Measurements from ENCODE around the gene ANGPT4.
"Not testable (repeated sequence)": the region's sequence is repeated elsewhere in the genome, so short reads cannot be mapped to it uniquely, and the experiment has no call there.

The ANGPT4 gene

GRCh38 chr20:904039-904545 lies 12.0 kb downstream of the ANGPT4 start:
- DNase-seq: no peak

- DNase-seq: not testable (repeated sequence)
Measured at GRCh38 chr20:897436-897835, 18.7 kb downstream of the ANGPT4 start.

DNA sequence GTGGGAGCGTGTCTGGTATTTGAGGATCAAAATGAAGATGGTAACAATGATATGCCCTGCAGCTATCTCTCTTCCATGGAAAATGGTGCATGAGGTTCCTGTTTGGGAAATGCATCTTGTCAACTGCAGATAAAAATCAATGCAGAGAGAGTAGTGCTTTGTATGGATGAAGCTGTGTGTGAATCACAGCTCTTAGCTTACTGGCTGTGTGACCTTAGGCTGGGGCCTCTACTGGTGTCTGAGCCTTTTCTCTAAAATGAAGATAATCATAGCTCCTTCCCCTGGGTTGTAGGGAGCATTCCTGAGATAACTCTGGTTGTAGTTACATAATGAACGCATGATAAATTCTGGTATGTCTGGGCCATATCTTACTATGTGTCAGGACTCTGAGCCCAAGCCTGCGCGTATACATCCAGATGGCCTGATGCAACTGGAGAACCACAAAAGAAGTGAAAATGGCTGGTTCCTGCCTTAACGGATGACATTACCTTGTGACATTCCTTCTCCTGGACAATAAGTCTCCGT lies 19.6 kb downstream of the ANGPT4 start:
- DNase-seq: no peak

DNA sequence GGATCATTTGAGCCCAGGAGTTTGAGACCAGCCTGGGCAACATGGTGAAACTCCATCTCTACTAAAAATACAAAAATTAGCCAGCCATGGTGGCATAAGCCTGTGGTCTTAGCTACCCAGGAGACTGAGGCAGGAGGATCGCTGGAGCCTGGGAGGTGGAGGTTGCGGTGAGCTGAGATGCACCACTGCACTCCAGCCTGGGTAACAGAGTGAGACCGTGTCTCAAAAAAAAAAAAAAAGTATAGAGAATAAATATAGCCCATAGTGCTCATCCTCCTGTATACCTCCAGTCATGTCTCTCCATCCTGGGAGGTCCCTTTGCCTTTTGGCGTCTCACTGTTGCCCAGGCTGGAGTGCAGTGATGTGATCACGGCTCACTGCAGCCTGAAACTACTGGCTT lies 23.8 kb downstream of the ANGPT4 start:
- DNase-seq: not testable (repeated sequence)

GRCh38 chr20:891706-892080 lies 24.4 kb downstream of the ANGPT4 start:
- DNase-seq: no peak

DNA sequence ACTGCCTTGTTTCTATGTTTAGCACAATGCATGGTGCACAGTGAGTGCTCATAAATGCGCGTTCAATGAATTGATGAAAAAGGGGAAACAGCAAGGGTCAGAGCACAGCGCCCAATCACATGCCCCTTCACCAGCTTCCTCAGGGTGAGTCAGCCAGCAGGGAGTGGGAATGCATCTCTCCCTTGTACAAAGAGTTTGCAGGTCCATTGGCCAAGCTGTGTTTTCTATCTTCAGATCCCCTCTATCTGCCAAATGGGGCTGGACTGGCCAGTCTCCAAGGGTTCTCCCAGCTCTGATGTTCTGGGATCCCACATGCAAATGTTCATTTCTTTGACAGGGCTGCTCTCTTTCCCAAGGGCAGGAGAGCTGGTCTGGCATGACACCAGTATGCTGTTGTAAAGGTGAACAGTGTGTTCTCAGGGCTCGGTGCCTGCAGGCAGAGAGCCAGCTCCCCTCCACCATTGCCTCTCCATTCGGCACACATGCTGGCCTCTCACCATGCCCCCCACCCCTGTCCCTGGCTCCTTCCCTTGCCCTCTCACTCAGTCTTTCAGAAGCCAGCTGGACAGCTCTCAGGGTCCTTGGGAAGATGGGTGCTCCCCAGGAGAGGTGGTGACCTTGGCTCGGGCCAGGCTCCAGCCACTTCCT lies 25.0 kb downstream of the ANGPT4 start:
- no peak for DNase-seq

- no peak for DNase-seq
Measured at GRCh38 chr20:890666-891057, 25.5 kb downstream of the ANGPT4 start.

DNA sequence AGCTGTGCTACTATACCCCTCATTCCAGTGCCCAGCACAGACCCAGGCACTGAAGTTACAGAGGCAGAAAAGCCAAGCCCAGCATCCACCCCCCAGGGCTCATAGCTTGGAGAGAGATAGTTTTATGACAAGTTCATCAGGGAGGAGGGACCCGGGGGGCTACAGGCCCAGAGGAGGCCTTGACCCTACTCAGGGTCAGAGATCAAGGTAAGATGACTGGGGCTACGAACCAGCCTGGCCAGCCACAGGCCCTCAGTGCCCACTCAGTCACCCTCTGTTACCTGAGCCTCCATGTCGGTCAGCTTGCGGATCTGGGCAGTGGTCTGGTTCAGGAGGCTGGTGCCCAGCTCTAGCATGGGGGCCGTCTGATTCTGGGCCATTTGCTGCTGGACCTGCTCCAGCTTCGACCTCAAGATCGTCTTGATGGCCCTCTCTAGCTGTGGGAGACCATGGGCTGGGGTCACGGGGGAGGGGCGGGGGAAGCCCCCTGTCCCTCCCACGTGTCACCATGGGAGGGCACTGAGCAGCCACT lies 26.1 kb downstream of the ANGPT4 start:
- DNase-seq: no peak

- no peak for DNase-seq
Measured at GRCh38 chr20:889106-889505, 27.0 kb downstream of the ANGPT4 start.

DNA sequence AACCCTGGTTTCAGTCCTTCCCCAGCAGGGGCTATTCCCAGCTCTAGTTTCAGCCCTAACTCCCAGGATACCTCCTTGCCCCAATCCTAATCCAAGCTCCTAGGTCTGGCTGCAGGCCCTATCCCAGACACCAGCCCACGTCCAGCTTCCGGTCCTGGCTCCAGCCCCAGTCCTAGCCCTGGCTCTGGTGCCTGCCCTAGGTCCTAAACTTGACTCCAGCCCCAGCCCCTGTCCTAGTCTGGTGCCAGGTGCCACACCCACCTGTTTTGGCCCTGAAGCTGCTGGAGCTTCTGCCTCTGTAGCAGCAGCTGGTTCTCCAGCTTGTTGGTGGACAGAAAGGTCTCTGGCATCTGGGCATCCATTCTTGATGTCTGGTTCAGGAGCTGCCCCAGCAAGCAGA lies 28.1 kb downstream of the ANGPT4 start:
- DNase-seq: no peak

DNA sequence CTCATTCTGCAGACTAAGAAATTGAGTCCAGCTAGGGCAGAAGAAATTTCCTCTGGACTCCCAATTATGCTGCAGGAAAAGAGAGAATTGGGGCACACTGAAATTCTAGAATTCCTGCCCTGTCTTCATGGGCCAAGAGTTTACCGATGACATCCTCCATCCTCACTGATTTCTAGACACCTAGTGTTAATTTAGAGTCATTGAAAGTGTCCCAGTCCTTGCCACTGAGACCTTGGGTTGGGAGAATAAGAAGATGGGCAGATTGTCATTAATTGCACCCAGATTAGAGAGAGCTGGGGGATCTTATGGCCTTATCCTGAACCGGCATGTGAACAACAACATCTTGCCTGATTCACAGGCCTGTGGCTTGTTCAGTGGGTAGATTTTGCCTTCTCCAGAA lies 29.0 kb downstream of the ANGPT4 start:
- no peak for DNase-seq

DNA sequence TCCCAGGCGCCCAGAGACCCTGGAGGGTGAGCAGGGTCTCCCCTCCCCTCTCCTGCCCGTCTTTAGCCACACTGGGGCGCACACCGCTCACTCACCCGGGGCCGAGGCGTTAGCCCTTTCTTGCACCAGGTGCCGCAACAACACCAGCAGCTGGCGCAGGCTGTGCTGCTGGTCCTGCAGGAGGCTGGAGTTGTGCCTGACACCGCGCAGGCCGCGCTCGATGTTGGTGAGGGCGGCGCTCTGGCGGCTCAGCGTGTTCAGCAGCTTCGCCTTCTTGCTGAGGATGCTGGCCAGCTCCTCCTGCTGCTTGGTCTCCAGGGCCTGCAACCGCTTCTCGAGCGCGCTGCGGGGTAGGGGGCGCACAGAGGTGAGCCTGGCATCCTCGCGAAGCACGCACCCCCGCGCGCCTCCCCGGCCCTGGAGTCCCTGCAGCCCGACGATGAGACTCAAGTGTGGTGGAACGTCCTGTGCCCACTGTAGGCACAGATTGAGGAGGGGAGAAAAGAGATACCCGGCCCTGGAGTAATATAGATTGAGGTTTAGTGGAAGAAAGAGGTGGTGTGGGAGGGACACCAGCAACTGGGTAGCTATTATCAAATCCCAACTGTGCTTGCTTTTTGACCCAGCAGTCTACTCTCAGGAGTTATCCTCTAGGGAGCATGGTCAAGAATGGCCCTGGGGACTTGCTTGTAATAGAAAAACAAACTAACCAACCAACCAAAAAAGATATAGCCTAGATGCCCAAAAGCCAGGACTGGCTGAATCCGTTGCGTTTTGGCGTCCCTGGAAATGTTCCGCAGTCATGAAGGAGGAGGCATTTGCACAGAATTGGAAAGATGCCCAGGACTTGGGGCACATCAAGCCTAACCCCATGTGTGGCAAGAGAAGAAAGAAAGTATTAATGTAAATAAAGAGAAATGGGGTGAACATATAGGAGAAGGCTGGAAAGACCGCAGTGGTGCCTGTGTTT lies 30.9 kb downstream of the ANGPT4 start:
- DNase-seq: no peak

- no peak for DNase-seq
Measured at GRCh38 chr20:881783-882144, 34.4 kb downstream of the ANGPT4 start.

DNA sequence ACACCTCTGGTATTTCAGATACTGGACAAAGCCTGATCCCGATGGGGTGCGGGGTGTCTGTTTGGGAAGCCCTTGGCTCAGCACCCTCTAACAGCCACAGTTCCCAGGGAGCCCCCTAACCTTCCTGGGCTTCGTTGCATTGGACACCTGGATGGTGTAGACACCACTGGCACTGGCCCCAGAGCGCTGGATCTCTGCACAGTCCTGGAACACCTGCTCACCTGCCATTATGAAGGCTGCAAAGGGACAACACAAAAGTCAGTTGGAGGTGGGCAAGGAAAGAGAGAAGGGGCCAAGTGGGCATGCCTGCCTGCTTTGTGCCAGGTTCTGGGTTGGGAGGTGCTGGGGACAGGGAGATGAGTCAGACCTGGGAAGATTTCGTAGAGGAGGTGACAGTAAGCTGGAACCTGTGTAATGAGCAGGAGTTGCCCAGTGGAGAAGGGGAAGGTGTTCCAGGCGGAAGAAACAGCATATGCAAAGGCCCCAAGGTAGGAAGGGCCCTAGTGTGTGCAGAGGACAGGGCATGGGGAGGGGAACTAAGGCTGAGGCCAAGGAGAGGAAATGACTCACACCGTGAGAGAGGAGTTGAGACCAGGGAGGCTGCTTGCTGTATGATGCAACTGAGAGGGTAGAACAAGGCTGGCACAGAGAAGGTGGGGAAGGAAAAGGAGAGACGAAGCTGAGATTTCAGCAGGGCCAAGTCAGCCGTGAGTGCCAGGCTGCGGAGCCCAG lies 34.9 kb downstream of the ANGPT4 start:
- DNase-seq: no peak

DNA sequence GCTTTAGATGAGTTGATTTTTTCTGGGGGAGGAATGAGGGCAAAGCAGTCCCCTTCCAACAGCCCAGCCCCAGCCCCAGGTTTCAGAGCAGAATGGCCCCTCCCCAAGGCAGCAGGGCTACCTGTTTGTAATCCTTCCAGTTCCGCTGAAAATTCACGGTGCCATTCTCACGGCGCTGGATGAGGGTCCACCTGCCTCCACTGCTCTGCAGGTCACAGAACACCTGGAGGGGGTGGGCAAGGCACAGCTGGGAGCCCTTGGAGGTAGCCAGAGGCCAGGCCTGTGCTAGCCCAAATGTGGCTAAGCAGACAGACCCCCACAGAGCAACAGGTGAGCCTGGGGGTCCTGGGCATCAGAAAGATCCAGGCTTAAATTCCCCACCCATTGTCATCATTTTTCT lies 36.5 kb downstream of the ANGPT4 start:
- no peak for DNase-seq

DNA sequence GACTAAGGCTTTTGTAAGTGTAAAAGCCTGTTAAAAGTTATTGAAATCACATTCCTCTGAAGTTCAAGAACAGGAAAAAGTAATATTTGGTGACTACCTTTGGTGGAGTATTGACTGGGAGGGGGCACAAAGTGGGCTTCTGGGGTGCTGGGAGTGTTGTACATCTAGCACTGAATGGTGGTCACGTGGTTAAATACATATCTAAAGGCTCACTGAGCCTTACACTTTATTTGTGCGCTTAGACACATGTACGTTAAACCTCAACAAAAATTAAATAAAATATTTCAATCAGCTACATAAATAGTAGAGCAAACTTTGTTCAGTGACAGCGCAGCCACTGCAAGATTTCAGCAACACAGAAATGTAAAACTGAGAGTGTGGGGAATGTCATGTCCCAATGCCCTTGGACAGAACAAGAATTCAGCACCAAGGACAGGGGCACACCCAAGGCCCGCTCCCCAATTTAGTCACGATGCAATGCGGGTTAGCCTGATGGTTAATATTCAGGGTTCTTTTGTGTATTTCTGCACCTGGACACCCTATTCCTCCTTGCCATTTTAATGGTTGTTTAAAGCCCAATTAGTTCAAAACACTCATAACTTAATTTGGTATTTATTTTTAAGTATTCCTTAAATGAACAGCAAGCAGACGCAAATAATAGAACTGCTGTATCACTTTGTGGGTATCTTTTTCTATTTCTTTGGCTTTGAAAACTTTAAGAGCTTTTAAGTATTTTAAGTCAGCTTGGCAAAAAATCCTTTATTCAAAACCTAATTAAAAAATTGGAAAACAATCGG lies 37.4 kb downstream of the ANGPT4 start:
- DNase-seq: no peak

- DNase-seq: no peak
Measured at GRCh38 chr20:877814-878213, 38.3 kb downstream of the ANGPT4 start.

DNA sequence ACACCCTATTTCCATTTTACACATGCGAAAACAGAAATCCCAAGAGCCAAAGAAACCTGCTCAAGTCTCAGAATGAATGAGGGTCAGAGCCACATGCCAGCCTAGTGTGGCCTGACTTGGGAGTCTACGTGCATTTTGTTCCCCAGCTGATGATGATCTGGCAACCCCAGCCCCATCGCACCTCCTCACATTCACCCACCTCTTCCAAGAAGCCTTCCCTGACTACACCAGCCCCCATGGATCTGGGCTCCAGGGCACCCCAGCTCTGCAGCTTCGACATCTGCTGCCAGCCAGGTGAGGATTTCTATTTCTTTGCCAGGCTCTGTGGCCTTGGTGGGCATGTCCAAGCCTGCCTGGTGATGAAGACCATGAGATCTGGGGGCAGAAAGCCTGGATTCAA lies 41.0 kb downstream of the ANGPT4 start:
- DNase-seq: no peak

GRCh38 chr20:873875-874607 lies 42.1 kb downstream of the ANGPT4 start:
- DNase-seq: no peak

- no peak for DNase-seq
Measured at GRCh38 chr20:872855-873520, 43.1 kb downstream of the ANGPT4 start.

DNA sequence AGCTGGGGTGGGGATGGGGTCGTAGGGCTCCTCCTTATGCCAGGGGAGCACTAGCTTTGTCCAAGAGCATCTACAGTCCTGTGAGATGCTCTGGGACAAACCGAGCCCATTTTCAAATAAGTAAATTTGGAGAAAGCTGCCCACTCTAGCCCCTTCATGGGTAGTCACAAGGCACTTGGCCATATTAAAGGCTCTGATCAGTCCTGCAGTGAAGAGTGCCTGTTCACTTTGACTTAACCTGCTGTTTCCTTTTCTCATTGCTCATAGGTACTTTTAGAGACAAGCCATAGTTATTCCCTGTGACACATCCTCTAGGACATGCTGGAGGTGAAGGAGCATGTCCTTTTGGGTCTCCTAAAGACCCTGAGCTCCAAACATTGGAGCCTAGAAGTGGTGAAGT lies 44.2 kb downstream of the ANGPT4 start:
- DNase-seq: no peak
